ENCODE data around the gene DDN.
A peak's percentile ranks its signal among the peaks of the same experiment; 100 is the strongest.

The DDN gene

GRCh38 chr12:48958049-48958388 lies 41.2 kb downstream of the DDN start:
- DNase-seq (ENCODE audit: low read depth) = no peak
- TF ChIP-seq CTCF (conservative IDR thresholded peaks at IDR 0.05; ENCODE audit: control insufficient read depth, insufficient read depth, low read depth, low read length) = no peak
- peak overlapping the region; percentile 98 for H3K4me3 ChIP-seq (ENCODE audit: control insufficient read depth, low read depth, low read length)

DNA sequence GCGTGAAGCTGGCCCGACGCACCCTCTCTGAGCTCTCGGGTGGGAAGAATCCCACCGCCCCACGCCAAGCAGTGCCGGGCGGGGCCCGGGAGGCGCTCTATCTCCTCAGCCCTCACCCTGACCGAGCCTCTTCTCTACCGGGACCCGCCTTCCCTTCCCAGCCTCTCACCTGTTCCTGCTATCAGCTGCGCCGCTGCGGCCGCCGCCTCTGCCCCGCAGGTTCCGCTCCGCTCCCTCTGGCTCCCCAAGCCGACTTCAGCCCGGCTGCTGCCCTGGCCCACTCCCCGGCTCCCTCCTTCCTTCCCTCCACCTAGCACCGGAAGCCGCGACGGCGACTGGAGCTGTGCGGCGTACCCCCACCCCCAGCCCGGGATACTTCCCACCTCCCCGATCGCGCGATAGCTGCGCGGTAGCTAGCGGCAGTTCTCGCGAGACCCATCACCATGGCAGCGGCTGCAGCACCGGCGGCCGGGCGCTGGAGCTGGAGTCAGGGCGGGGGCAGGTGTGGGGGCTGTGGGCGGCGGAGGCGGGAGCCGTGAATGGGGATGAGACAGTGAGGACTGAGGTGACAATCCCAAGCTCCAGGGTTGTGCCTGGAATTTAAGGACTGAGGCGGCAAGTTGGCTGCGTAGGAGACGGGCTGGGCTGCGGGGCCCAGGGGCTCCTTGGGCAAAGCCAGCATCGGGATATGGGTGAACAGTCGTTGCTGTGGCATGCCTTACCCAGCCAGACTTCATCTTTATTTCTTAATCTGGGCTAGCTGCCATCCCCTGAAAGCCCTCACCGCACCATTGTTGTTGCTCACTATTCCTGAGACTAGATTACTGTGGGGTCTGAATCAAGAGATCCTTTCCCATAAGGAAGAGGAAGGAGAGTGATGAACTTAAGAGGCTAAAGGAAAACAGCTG lies 41.8 kb downstream of the DDN start, which contains the start of gene ARF3:
Gene ARF3 (minus strand): TSS at position 347 of the 908 bp plus-strand sequence. CDS start 16,392 bp downstream, outside the sequence.
- peak; percentile 83 for DNase-seq (ENCODE audit: low read depth)
- no peak for TF ChIP-seq CTCF (conservative IDR thresholded peaks at IDR 0.05; ENCODE audit: control insufficient read depth, insufficient read depth, low read depth, low read length)
- peak within 1 kb of the TSS; percentile 98 for H3K4me3 ChIP-seq (ENCODE audit: control insufficient read depth, low read depth, low read length)

DNA sequence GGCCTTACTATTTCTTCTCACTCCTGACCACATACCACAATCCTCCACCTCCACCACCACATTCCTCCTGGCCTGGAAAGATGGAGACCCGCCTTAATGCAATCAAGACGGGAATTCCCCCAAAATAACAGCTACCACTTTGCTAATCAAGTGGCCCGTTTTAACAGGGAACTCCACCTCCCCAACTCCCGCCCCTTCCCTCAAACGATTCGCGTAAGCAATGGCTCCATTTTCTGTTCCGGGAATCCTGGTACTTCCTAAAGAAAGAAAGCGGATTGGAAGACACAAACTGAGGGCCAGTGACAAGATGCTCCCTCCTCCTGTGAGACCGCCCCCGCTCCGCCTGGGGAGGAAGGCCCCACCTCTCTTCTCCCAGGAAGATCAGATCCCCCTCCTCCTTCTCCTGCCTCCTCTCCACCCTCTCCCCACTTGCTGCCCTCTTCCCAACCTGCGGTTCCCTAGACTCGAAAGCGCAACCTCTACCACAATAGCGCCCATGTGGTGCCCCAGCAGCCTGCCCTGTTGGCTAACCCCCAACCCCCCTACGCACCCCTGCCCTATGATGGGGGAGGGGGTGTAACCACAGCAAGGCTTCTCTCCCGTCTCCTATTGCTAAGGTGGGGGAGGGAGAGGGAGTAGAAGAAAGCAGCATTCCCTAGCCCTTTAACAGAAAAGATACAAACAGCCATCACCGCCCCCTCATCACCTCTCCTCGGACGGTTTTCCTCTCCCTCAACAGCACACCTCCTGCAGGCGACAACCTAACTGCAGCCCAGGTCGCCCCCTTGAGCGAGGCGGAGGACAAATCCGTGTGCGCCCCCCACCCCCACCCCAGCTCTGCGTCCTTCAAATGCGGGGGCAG lies 42.7 kb downstream of the DDN start:
- no peak for TF ChIP-seq CTCF (conservative IDR thresholded peaks at IDR 0.05; ENCODE audit: control insufficient read depth, insufficient read depth, low read depth, low read length)
- DNase-seq (ENCODE audit: low read depth) = peak; percentile 95
- H3K4me3 ChIP-seq (ENCODE audit: control insufficient read depth, low read depth, low read length) = peak overlapping the region; percentile 98

- TF ChIP-seq CTCF (conservative IDR thresholded peaks at IDR 0.05; ENCODE audit: control insufficient read depth, insufficient read depth, low read depth, low read length) = no peak
- H3K4me3 ChIP-seq (ENCODE audit: control insufficient read depth, low read depth, low read length) = no peak overlapping the region
- no peak for DNase-seq (ENCODE audit: low read depth)
Observed at GRCh38 chr12:48954841-48955501, 44.2 kb downstream of the DDN start.

- DNase-seq (ENCODE audit: low read depth) = no peak
- no peak for TF ChIP-seq CTCF (conservative IDR thresholded peaks at IDR 0.05; ENCODE audit: control insufficient read depth, insufficient read depth, low read depth, low read length)
- no peak overlapping the region for H3K4me3 ChIP-seq (ENCODE audit: control insufficient read depth, low read depth, low read length)
Observed at GRCh38 chr12:48954061-48954460, 45.1 kb downstream of the DDN start.

DNA sequence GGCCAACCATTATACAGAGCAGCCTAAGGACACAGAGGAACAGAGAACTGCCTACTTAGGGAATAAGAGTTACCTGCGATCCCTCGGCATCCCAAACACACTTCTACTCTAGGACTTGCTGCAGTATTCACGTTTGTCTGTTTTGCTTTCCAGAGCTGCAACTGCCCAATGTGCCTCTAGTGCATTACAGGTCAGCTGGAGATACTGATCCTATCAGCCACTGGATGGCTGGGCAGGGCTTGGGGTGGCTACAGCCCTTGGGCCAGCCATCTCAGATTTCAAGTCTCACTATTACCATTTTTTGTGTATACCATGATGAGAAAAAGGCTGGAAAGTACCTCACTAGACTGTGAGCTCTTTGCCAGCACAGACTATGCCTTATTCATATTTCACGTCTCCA lies 46.5 kb downstream of the DDN start:
- TF ChIP-seq CTCF (conservative IDR thresholded peaks at IDR 0.05; ENCODE audit: control insufficient read depth, insufficient read depth, low read depth, low read length) = no peak
- DNase-seq (ENCODE audit: low read depth) = no peak
- no peak overlapping the region for H3K4me3 ChIP-seq (ENCODE audit: control insufficient read depth, low read depth, low read length)

Measured in fibroblast of mammary gland (primary cell).